ENCODE measurements around the gene SMNDC1.

GRCh38 chr10:110269374-110270318, 35.1 kb downstream of the SMNDC1 start:
- TF ChIP-seq, protein P1, sequence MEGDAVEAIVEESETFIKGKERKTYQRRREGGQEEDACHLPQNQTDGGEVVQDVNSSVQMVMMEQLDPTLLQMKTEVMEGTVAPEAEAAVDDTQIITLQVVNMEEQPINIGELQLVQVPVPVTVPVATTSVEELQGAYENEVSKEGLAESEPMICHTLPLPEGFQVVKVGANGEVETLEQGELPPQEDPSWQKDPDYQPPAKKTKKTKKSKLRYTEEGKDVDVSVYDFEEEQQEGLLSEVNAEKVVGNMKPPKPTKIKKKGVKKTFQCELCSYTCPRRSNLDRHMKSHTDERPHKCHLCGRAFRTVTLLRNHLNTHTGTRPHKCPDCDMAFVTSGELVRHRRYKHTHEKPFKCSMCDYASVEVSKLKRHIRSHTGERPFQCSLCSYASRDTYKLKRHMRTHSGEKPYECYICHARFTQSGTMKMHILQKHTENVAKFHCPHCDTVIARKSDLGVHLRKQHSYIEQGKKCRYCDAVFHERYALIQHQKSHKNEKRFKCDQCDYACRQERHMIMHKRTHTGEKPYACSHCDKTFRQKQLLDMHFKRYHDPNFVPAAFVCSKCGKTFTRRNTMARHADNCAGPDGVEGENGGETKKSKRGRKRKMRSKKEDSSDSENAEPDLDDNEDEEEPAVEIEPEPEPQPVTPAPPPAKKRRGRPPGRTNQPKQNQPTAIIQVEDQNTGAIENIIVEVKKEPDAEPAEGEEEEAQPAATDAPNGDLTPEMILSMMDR (conservative IDR thresholded peaks at IDR 0.05) = no peak
- TF ChIP-seq ZFX (IDR thresholded peaks at IDR 0.05) = no peak

Data from C4-2B (cell line).